HG02678 (cell line): ENCODE measurements around the gene SERPINA12.
"Not testable (repeated sequence)": the region's sequence is repeated elsewhere in the genome, so short reads cannot be mapped to it uniquely, and the experiment has no call there.

Source experiments
- ATAC-seq: cut with Tn5 transposase; IDR thresholded peaks from one replicate; pipeline ENCODE4 v1.9.1; 2021; ENCODE audit warnings: mild to moderate bottlenecking, moderate library complexity; ENCODE audit not compliant: unreplicated experiment

The SERPINA12 gene

GRCh38 chr14:94538070-94538740 lies 28.9 kb upstream of the SERPINA12 start:
- no peak for ATAC-seq

- ATAC-seq, result no peak
These were observed 27.6 kb upstream of the SERPINA12 start for GRCh38 chr14:94536836-94537235.

- no peak for ATAC-seq
These were observed 26.2 kb upstream of the SERPINA12 start for GRCh38 chr14:94535506-94535905.

- ATAC-seq, result no peak
These were observed 23.2 kb upstream of the SERPINA12 start for GRCh38 chr14:94532447-94532846.

GRCh38 chr14:94531187-94531586 lies 21.9 kb upstream of the SERPINA12 start:
- no peak for ATAC-seq

GRCh38 chr14:94524093-94524492 lies 14.8 kb upstream of the SERPINA12 start:
- no peak for ATAC-seq

- no peak for ATAC-seq
These were observed 14.0 kb upstream of the SERPINA12 start for GRCh38 chr14:94523265-94523664.

- ATAC-seq, result no peak
These were observed 13.0 kb upstream of the SERPINA12 start for GRCh38 chr14:94522115-94522724.

GRCh38 chr14:94521375-94522114 lies 12.3 kb upstream of the SERPINA12 start:
- no peak for ATAC-seq

GRCh38 chr14:94517641-94518257 lies 8.5 kb upstream of the SERPINA12 start:
- no peak for ATAC-seq

- no peak for ATAC-seq
These were observed 8.0 kb upstream of the SERPINA12 start for GRCh38 chr14:94517248-94517640.

GRCh38 chr14:94515856-94516255 lies 6.6 kb upstream of the SERPINA12 start:
- ATAC-seq, result no peak

GRCh38 chr14:94515426-94515825 lies 6.2 kb upstream of the SERPINA12 start:
- no peak for ATAC-seq

- ATAC-seq, result no peak
These were observed 5.1 kb upstream of the SERPINA12 start for GRCh38 chr14:94514351-94514750.

GRCh38 chr14:94510481-94510880 lies 1.2 kb upstream of the SERPINA12 start:
- not testable (repeated sequence) for ATAC-seq

- ATAC-seq, result no peak
These were observed 3.6 kb downstream of the SERPINA12 start for GRCh38 chr14:94505641-94506040.

GRCh38 chr14:94505206-94505605 lies 4.1 kb downstream of the SERPINA12 start:
- ATAC-seq, result no peak

- ATAC-seq, result no peak
These were observed 7.4 kb downstream of the SERPINA12 start for GRCh38 chr14:94501588-94502516.

- no peak for ATAC-seq
These were observed 9.0 kb downstream of the SERPINA12 start for GRCh38 chr14:94500264-94500663.

- ATAC-seq, result no peak
These were observed 9.6 kb downstream of the SERPINA12 start for GRCh38 chr14:94499673-94500072.

- no peak for ATAC-seq
These were observed 11.1 kb downstream of the SERPINA12 start for GRCh38 chr14:94498215-94498614.
